ENCODE data around the gene EEF1A1. TPM values are rescaled to one million over a fixed set of nuclear protein-coding genes. Genes with fewer than 3 reads are reported as not detected.

The EEF1A1 gene
- total RNA-seq, 1 donor from 2014 or later, result 8,108 TPM

- H3K4me1 ChIP-seq, result no peaks in the 10 kb centered on the region
- TF ChIP-seq POLR2A (IDR thresholded peaks at IDR 0.05) (no peak), POLR2AphosphoS5 (IDR thresholded peaks at IDR 0.05; ENCODE audit: insufficient read depth in 1 of 2, low read depth in 1 of 2) (no peak), CTCF (IDR thresholded peaks at IDR 0.05) (no peak)
- no peak overlapping the region for H3K27ac ChIP-seq
- DNase-seq (ENCODE audit: extremely low spot score in 2 of 2), result no peak
- H3K36me3 ChIP-seq, result peaks cover 0 to 56% of the 10 kb centered on the region in 2 donors
- intact Hi-C loops (cut with DNase I), result no loop called here
- H3K4me3 ChIP-seq, result no peak overlapping the region
- no peaks in the 10 kb centered on the region for H3K9me3 ChIP-seq
- H3K27me3 ChIP-seq, result no peaks in the 10 kb centered on the region
These were observed 17.6 kb downstream of the EEF1A1 start for GRCh38 chr6:73503027-73503772.

GRCh38 chr6:73497915-73498314 lies 22.9 kb downstream of the EEF1A1 start:
- intact Hi-C loops (cut with DNase I), result no loop called here
- no peak for TF ChIP-seq POLR2A (IDR thresholded peaks at IDR 0.05)
- TF ChIP-seq CTCF (IDR thresholded peaks at IDR 0.05), result no peak
- no peak for TF ChIP-seq POLR2AphosphoS5 (IDR thresholded peaks at IDR 0.05; ENCODE audit: insufficient read depth in 1 of 2, low read depth in 1 of 2)
- H3K4me1 ChIP-seq, result no peaks in the 10 kb centered on the region
- no peaks in the 10 kb centered on the region for H3K9me3 ChIP-seq
- no peak for DNase-seq (ENCODE audit: extremely low spot score in 2 of 2)
- peaks cover 0 to 75% of the 10 kb centered on the region in 2 donors for H3K36me3 ChIP-seq
- no peak overlapping the region for H3K27ac ChIP-seq
- H3K4me3 ChIP-seq, result no peak overlapping the region
- no peaks in the 10 kb centered on the region for H3K27me3 ChIP-seq

GRCh38 chr6:73491377-73491776 lies 29.5 kb downstream of the EEF1A1 start:
- H3K27ac ChIP-seq, result no peak overlapping the region
- H3K9me3 ChIP-seq, result no peaks in the 10 kb centered on the region
- no peaks in the 10 kb centered on the region for H3K4me1 ChIP-seq
- no peaks in the 10 kb centered on the region for H3K27me3 ChIP-seq
- peaks cover 0 to 47% of the 10 kb centered on the region in 2 donors for H3K36me3 ChIP-seq
- DNase-seq (ENCODE audit: extremely low spot score in 2 of 2), result no peak
- H3K4me3 ChIP-seq, result no peak overlapping the region
- no peak for TF ChIP-seq CTCF (IDR thresholded peaks at IDR 0.05)
- no peak for TF ChIP-seq POLR2A (IDR thresholded peaks at IDR 0.05)
- TF ChIP-seq POLR2AphosphoS5 (IDR thresholded peaks at IDR 0.05; ENCODE audit: insufficient read depth in 1 of 2, low read depth in 1 of 2), result no peak
- intact Hi-C loops (cut with DNase I), result no loop called here

GRCh38 chr6:73487473-73487872 lies 33.4 kb downstream of the EEF1A1 start:
- TF ChIP-seq POLR2AphosphoS5 (IDR thresholded peaks at IDR 0.05; ENCODE audit: insufficient read depth in 1 of 2, low read depth in 1 of 2), result no peak
- TF ChIP-seq CTCF (IDR thresholded peaks at IDR 0.05), result no peak
- TF ChIP-seq POLR2A (IDR thresholded peaks at IDR 0.05), result no peak
- H3K4me1 ChIP-seq, result no peaks in the 10 kb centered on the region
- no peak for DNase-seq (ENCODE audit: extremely low spot score in 2 of 2)
- no peak overlapping the region for H3K4me3 ChIP-seq
- H3K9me3 ChIP-seq, result no peaks in the 10 kb centered on the region
- peaks cover 0 to 63% of the 10 kb centered on the region in 2 donors for H3K36me3 ChIP-seq
- H3K27me3 ChIP-seq, result no peaks in the 10 kb centered on the region
- no peak overlapping the region for H3K27ac ChIP-seq
- intact Hi-C loops (cut with DNase I), result no loop called here

GRCh38 chr6:73484438-73484837 lies 36.4 kb downstream of the EEF1A1 start:
- no peak overlapping the region for H3K27ac ChIP-seq
- H3K36me3 ChIP-seq, result peaks cover 0 to 76% of the 10 kb centered on the region in 2 donors
- DNase-seq (ENCODE audit: extremely low spot score in 2 of 2), result no peak
- H3K4me1 ChIP-seq, result no peaks in the 10 kb centered on the region
- TF ChIP-seq CTCF (IDR thresholded peaks at IDR 0.05) (no peak), POLR2AphosphoS5 (IDR thresholded peaks at IDR 0.05; ENCODE audit: insufficient read depth in 1 of 2, low read depth in 1 of 2) (no peak), POLR2A (IDR thresholded peaks at IDR 0.05) (no peak)
- intact Hi-C loops (cut with DNase I), result no loop called here
- no peaks in the 10 kb centered on the region for H3K9me3 ChIP-seq
- H3K4me3 ChIP-seq, result no peak overlapping the region
- no peaks in the 10 kb centered on the region for H3K27me3 ChIP-seq
